K562 (cell line): ENCODE measurements around the gene EPS8.

Experiments
- CHD1 ChIP-seq: fragments of 200-600 bp; sonication (generic); IDR thresholded peaks from one replicate; pipeline ENCODE4 v1.6.1; 2012; ENCODE audit warnings: mild to moderate bottlenecking, moderate library complexity, low read length, inconsistent platforms
- ETV5 ChIP-seq: sonication (generic); formaldehyde crosslinking; IDR thresholded peaks from 2 replicates; pipeline ENCODE4 v1.4.0; 2020; ENCODE audit warnings: low read depth, mild to moderate bottlenecking, missing genetic modification reagents
- EZH2 ChIP-seq: IDR thresholded peaks from 2 replicates; pipeline ENCODE4 v1.6.1; 2012; ENCODE audit warnings: low read depth, mild to moderate bottlenecking, inconsistent platforms, low read length, borderline replicate concordance

DNA sequence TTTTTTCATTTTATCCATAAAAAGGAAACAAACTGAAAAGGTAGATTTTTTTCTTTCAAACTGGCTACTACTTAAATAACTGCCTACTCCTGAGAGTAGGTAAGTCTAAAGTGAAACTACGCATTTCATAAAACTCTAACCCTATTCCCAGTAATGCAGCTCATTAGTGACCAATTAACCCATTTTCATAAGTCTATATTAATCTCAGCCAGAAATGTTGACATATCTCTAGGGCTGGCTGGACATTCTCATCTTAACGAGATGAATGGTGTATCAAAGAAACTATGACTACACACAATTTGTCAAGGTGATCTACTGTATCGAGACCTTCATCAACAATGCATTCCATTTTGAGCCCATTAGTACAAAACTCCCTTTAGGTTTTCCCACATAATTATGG lies 57.2 kb downstream of the EPS8 start:
- TF ChIP-seq EZH2 (no peak), CHD1 (no peak), ETV5 (CRISPR knock-in tag) (no peak)
